Measurements from ENCODE around the gene SZT2. TPM values are rescaled to one million over a fixed set of nuclear protein-coding genes. Genes with fewer than 3 reads are reported as not detected.

SZT2 gene
- total and polyA plus RNA-seq, 2 of the 13 experiments (the other 11 are each of a cell fraction or from before 2014, with no cell fraction given): 8.0 to 8.8 TPM

DNA sequence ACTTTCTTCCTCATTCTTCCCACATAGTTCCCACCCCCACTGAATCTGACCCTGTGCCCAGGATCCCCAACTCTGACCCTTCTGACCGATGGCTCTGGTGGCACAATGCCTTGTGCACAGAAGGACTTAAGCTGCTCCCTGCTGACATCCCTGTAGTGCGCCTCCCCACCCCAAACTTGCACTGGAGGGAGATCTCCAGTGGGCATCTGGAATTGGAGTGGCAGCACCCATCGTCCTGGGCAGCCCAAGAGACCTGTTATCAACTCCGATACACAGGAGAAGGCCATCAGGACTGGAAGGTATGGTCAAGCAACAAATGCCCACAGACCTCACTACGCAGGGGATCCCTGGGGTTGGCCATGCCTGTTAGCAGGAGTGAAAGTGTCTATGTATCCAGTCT, 43.1 kb upstream of the SZT2 start:
- no peak for DNase-seq (ENCODE audit: low spot score)
- POLR2A ChIA-PET: interaction anchor here (1.2 kb wide), 1 partner anchor 12 kb away, joined by 4 read pairs; the partner anchor contains the start of gene CDC20
- CTCF ChIA-PET (ENCODE audit: low intra/inter-chr PET ratio, low total read pairs): no interaction called here

DNA sequence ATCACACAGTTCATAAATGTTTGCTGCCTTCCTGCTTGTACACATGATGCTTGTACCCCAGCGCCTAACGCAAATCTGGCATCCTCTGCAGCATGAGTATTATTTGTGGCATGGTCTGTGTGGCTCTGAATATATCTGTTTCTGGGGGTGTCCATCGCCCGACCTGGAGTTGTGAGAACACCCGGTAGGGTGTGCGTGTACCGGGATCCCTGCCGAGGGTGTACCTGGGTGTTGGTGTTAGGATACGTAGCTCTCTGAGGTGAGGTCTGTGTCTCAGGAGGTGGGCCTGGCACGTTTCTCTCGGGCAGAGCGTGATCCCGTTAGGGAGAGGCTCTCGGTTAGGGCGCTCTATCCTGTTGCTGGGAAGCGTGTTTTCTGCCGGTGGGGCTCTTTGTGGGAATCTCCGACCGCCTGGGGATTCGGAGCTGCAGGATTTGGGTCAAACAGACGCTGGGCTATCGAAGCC, 41.3 kb upstream of the SZT2 start:
- DNase-seq (ENCODE audit: low spot score) (peak; percentile 26), ATAC-seq (peak; percentile 39), FAIRE-seq (no peak)
- Histone ChIP-seq H3K4me3 (replicated peaks in 1 of 3; ENCODE audit: insufficient read depth in 1 of 3, low read depth in 2 of 3, low read length in 3 of 3) (peak overlapping the region; percentile 72 to 88 (median 86); a peak in 5 of 6 replicates), H3K36me3 (replicated peaks in 1 of 2; ENCODE audit: control insufficient read depth in 1 of 2, insufficient read depth in 2 of 2, low read length in 2 of 2) (no peaks in the 10 kb centered on the region), H3K4me2 (ENCODE audit: low read depth, low read length) (peak overlapping the region; percentile 97), H3K27ac (ENCODE audit: extremely low read length, insufficient read depth, low read length) (peak overlapping the region; percentile 98), H3K79me2 (ENCODE audit: insufficient read depth, low read length) (no peaks in the 10 kb centered on the region), H3K27me3 (ENCODE audit: control insufficient read depth in 1 of 2, insufficient read depth in 2 of 2, low read length in 2 of 2) (no peaks in the 10 kb centered on the region; a peak in 1 of 5 replicates), H3K9me3 (ENCODE audit: low read length) (no peaks in the 10 kb centered on the region), H2AFZ (ENCODE audit: low read length) (no peak overlapping the region), H4K20me1 (ENCODE audit: insufficient read depth, low read length) (no peaks in the 10 kb centered on the region), H3K4me1 (ENCODE audit: insufficient read depth, low read length) (peaks cover 64% of the 10 kb centered on the region), H3K9ac (ENCODE audit: insufficient read depth, low read depth, low read length) (peak overlapping the region; percentile 97)
- in situ Hi-C loops (cut with HindIII; ENCODE audit: extremely low pct_ligation_motif_present, low pct_unique_long_range_greater_than_20kb) (no loop called here), intact Hi-C loops (cut with micrococcal nuclease; ENCODE audit: unreplicated experiment) (loop anchor here (5.0 kb wide), 1 partner anchor 111 kb away; no protein-coding TSS in a partner anchor)
- ChIA-PET POLR2A (interaction anchor here (0.6 to 4.1 kb wide), 18 partner anchors 8 to 429 kb away, joined by 3 to 32 read pairs (median 4); partner anchors contain the start of genes C1orf210, CDC20, ELOVL1 and MED8), CTCF (ENCODE audit: low intra/inter-chr PET ratio, low total read pairs) (no interaction called here)
- BruUV-seq (replicated peaks): TSS peak; percentile 88
- 47% methylated on average over 5 of the region's 22 CpGs for WGBS (ENCODE audit: low lambda C conversion rate)
- TF ChIP-seq ZNF841 (CRISPR knock-in tag; IDR thresholded peaks at IDR 0.05; ENCODE audit: borderline replicate concordance) (no peak), KDM3A (CRISPR knock-in tag; IDR thresholded peaks at IDR 0.05; ENCODE audit: low read depth) (no peak), SP140L (CRISPR knock-in tag; IDR thresholded peaks at IDR 0.05; ENCODE audit: borderline replicate concordance) (no peak), CHD2 (IDR thresholded peaks at IDR 0.05; ENCODE audit: low read depth, low read length) (peak; percentile 53; the same call in 1 of the 2 replicates), ZNF850 (CRISPR knock-in tag; conservative IDR thresholded peaks at IDR 0.05) (no peak)
- TF ChIP-seq, protein P1, sequence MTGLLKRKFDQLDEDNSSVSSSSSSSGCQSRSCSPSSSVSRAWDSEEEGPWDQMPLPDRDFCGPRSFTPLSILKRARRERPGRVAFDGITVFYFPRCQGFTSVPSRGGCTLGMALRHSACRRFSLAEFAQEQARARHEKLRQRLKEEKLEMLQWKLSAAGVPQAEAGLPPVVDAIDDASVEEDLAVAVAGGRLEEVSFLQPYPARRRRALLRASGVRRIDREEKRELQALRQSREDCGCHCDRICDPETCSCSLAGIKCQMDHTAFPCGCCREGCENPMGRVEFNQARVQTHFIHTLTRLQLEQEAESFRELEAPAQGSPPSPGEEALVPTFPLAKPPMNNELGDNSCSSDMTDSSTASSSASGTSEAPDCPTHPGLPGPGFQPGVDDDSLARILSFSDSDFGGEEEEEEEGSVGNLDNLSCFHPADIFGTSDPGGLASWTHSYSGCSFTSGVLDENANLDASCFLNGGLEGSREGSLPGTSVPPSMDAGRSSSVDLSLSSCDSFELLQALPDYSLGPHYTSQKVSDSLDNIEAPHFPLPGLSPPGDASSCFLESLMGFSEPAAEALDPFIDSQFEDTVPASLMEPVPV (CRISPR knock-in tag; IDR thresholded peaks at IDR 0.05): no peak
- TF ChIP-seq, protein P2, sequence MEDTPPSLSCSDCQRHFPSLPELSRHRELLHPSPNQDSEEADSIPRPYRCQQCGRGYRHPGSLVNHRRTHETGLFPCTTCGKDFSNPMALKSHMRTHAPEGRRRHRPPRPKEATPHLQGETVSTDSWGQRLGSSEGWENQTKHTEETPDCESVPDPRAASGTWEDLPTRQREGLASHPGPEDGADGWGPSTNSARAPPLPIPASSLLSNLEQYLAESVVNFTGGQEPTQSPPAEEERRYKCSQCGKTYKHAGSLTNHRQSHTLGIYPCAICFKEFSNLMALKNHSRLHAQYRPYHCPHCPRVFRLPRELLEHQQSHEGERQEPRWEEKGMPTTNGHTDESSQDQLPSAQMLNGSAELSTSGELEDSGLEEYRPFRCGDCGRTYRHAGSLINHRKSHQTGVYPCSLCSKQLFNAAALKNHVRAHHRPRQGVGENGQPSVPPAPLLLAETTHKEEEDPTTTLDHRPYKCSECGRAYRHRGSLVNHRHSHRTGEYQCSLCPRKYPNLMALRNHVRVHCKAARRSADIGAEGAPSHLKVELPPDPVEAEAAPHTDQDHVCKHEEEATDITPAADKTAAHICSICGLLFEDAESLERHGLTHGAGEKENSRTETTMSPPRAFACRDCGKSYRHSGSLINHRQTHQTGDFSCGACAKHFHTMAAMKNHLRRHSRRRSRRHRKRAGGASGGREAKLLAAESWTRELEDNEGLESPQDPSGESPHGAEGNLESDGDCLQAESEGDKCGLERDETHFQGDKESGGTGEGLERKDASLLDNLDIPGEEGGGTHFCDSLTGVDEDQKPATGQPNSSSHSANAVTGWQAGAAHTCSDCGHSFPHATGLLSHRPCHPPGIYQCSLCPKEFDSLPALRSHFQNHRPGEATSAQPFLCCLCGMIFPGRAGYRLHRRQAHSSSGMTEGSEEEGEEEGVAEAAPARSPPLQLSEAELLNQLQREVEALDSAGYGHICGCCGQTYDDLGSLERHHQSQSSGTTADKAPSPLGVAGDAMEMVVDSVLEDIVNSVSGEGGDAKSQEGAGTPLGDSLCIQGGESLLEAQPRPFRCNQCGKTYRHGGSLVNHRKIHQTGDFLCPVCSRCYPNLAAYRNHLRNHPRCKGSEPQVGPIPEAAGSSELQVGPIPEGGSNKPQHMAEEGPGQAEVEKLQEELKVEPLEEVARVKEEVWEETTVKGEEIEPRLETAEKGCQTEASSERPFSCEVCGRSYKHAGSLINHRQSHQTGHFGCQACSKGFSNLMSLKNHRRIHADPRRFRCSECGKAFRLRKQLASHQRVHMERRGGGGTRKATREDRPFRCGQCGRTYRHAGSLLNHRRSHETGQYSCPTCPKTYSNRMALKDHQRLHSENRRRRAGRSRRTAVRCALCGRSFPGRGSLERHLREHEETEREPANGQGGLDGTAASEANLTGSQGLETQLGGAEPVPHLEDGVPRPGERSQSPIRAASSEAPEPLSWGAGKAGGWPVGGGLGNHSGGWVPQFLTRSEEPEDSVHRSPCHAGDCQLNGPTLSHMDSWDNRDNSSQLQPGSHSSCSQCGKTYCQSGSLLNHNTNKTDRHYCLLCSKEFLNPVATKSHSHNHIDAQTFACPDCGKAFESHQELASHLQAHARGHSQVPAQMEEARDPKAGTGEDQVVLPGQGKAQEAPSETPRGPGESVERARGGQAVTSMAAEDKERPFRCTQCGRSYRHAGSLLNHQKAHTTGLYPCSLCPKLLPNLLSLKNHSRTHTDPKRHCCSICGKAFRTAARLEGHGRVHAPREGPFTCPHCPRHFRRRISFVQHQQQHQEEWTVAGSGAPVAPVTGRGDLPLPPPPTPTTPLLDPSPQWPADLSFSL (CRISPR knock-in tag; IDR thresholded peaks at IDR 0.05): no peak

More for the DNA sequence above, 43.1 kb upstream of the SZT2 start:
- intact Hi-C loops (cut with micrococcal nuclease; ENCODE audit: unreplicated experiment) (loop anchor here (5.0 kb wide), 1 partner anchor 109 kb away; no protein-coding TSS in a partner anchor), in situ Hi-C loops (cut with HindIII; ENCODE audit: extremely low pct_ligation_motif_present, low pct_unique_long_range_greater_than_20kb) (no loop called here)
- Histone ChIP-seq H3K4me2 (ENCODE audit: low read depth, low read length) (no peak overlapping the region), H3K79me2 (ENCODE audit: insufficient read depth, low read length) (no peaks in the 10 kb centered on the region), H3K36me3 (replicated peaks in 1 of 2; ENCODE audit: control insufficient read depth in 1 of 2, insufficient read depth in 2 of 2, low read length in 2 of 2) (no peaks in the 10 kb centered on the region), H3K4me1 (ENCODE audit: insufficient read depth, low read length) (peaks cover 53% of the 10 kb centered on the region), H3K27me3 (ENCODE audit: control insufficient read depth in 1 of 2, insufficient read depth in 2 of 2, low read length in 2 of 2) (no peaks in the 10 kb centered on the region; a peak in 1 of 5 replicates), H3K27ac (ENCODE audit: extremely low read length, insufficient read depth, low read length) (no peak overlapping the region), H2AFZ (ENCODE audit: low read length) (no peak overlapping the region), H4K20me1 (ENCODE audit: insufficient read depth, low read length) (no peaks in the 10 kb centered on the region), H3K9ac (ENCODE audit: insufficient read depth, low read depth, low read length) (no peak overlapping the region), H3K4me3 (replicated peaks in 1 of 3; ENCODE audit: insufficient read depth in 1 of 3, low read depth in 2 of 3, low read length in 3 of 3) (no peak overlapping the region), H3K9me3 (ENCODE audit: low read length) (no peaks in the 10 kb centered on the region)
- BruUV-seq (replicated peaks): no TSS peak
- TF ChIP-seq ZNF766 (CRISPR knock-in tag; IDR thresholded peaks at IDR 0.05; ENCODE audit: borderline replicate concordance) (no peak), NFE2 (CRISPR knock-in tag; IDR thresholded peaks at IDR 0.05) (no peak)
- no peak for FAIRE-seq
- no peak for ATAC-seq
- 75% methylated on average over 1 of the region's 5 CpGs for WGBS (ENCODE audit: low lambda C conversion rate)
